GM23338 (cell line): ENCODE results near the gene REM2. TPM values are rescaled to one million over a fixed set of nuclear protein-coding genes. Genes with fewer than 3 reads are reported as not detected.

ENCODE experiments used
- ATAC-seq: fragments of 200-7000 bp; cut with Tn5 transposase; 3 replicates; pipeline ENCODE4 v1.9.1; 2020
- DNase-seq: peaks from one replicate; pipeline ENCODE4 v3.0.0-alpha.2; 2015; ENCODE audit warnings: low spot score
- H2AFZ ChIP-seq: fragments of 200-600 bp; sonication (generic); 2 replicates; pipeline ENCODE4 v1.8.0; 2016; ENCODE audit warnings: antibody characterized with exemption, mild to moderate bottlenecking, moderate library complexity
- H3F3A ChIP-seq: fragments of 200-600 bp; sonication (generic); replicated peaks from 2 replicates; pipeline ENCODE4 v1.8.0; 2017; ENCODE audit warnings: antibody characterized with exemption, mixed run types, low read depth
- H3K27ac ChIP-seq: fragments of 200-600 bp; sonication (generic); 2 replicates; pipeline ENCODE4 v1.6.1; 2016; ENCODE audit warnings: low read depth
- H3K27me3 ChIP-seq: fragments of 200-600 bp; sonication (generic); 2 replicates; pipeline ENCODE4 v1.8.0; 2016; ENCODE audit warnings: mild to moderate bottlenecking, mixed run types, moderate library complexity; ENCODE audit not compliant: insufficient read depth
- H3K36me3 ChIP-seq: fragments of 200-600 bp; sonication (generic); 2 replicates; pipeline ENCODE4 v1.8.0; 2016; ENCODE audit warnings: mild to moderate bottlenecking; ENCODE audit not compliant: insufficient read depth
- H3K4me1 ChIP-seq: fragments of 200-600 bp; sonication (generic); 2 replicates; pipeline ENCODE4 v1.8.0; 2016; ENCODE audit warnings: mild to moderate bottlenecking, moderate library complexity; ENCODE audit not compliant: insufficient read depth
- H3K4me2 ChIP-seq: fragments of 200-600 bp; sonication (generic); 2 replicates; pipeline ENCODE4 v1.7.1; 2017; ENCODE audit warnings: mixed run types
- H3K4me3 ChIP-seq: fragments of 200-600 bp; sonication (generic); 2 replicates; pipeline ENCODE4 v1.6.1; 2016; ENCODE audit warnings: mixed run types
- H3K79me2 ChIP-seq: fragments of 200-600 bp; sonication (generic); replicated peaks from 2 replicates; pipeline ENCODE4 v1.8.0; 2017; ENCODE audit warnings: mild to moderate bottlenecking; ENCODE audit not compliant: insufficient read depth
- H3K9me2 ChIP-seq: fragments of 200-600 bp; sonication (generic); 2 replicates; pipeline ENCODE4 v1.8.0; 2017; ENCODE audit not compliant: insufficient read depth
- H4K20me1 ChIP-seq: fragments of 200-600 bp; sonication (generic); replicated peaks from 2 replicates; pipeline ENCODE4 v1.8.0; 2017; ENCODE audit warnings: mild to moderate bottlenecking; ENCODE audit not compliant: insufficient read depth
- H3K27ac Mint-ChIP-seq: 2 replicates; pipeline ENCODE4 v1.8.0; 2020; ENCODE audit warnings: inconsistent platforms, mild to moderate bottlenecking, moderate library complexity, mixed read lengths
- H3K27me3 Mint-ChIP-seq: 3 replicates; pipeline ENCODE4 v1.8.0; 2022; ENCODE audit warnings: low read depth, mild to moderate bottlenecking, moderate library complexity, mixed read lengths, inconsistent platforms; ENCODE audit not compliant: insufficient read depth, poor library complexity
- H3K36me3 Mint-ChIP-seq: 3 replicates; pipeline ENCODE4 v1.8.0; 2021; ENCODE audit warnings: low read depth, mild to moderate bottlenecking, inconsistent platforms, moderate library complexity, mixed read lengths
- H3K4me1 Mint-ChIP-seq: 3 replicates; pipeline ENCODE4 v1.8.0; 2020; ENCODE audit warnings: mild to moderate bottlenecking, inconsistent platforms, mixed read lengths
- H3K4me3 Mint-ChIP-seq: 3 replicates; pipeline ENCODE4 v1.8.0; 2021; ENCODE audit warnings: moderate library complexity, mild to moderate bottlenecking, inconsistent platforms, mixed read lengths
- H3K9me3 Mint-ChIP-seq: 3 replicates; pipeline ENCODE4 v1.8.0; 2020; ENCODE audit warnings: moderate library complexity, mild to moderate bottlenecking, inconsistent platforms, mixed read lengths
- CREB1 ChIP-seq: fragments of 250-450 bp; sonication (Bioruptor Pico); IDR thresholded peaks from 2 replicates; pipeline ENCODE4 v1.5.0; 2020; ENCODE audit warnings: low read depth, mild to moderate bottlenecking, moderate library complexity
- CTCF ChIP-seq, 2 experiments: fragments of 200-600 bp in 1 of 2; sonication (generic) in 1 of 2; conservative IDR thresholded peaks; 2 replicates each; pipeline versions ENCODE4 v1.5.1 to v1.6.1; 2016 to 2017; ENCODE audit warnings: antibody characterized with exemption in 2 of 2, low read depth in 2 of 2, mild to moderate bottlenecking in 2 of 2, moderate library complexity in 1 of 2
- ETS1 ChIP-seq: IDR thresholded peaks from 2 replicates; pipeline ENCODE4 v1.6.1; 2016; ENCODE audit warnings: antibody characterized with exemption
- EZH2 ChIP-seq: fragments of 200-600 bp; sonication (generic); IDR thresholded peaks from one replicate; pipeline ENCODE4 v1.8.0; 2017; ENCODE audit warnings: antibody characterized with exemption, mild to moderate bottlenecking, low read depth; ENCODE audit not compliant: unreplicated experiment
- EZH2phosphoT487 ChIP-seq: fragments of 200-600 bp; sonication (generic); IDR thresholded peaks from one replicate; pipeline ENCODE4 v1.8.1; 2018; ENCODE audit warnings: antibody characterized with exemption; ENCODE audit not compliant: unreplicated experiment
- JUNB ChIP-seq: IDR thresholded peaks from one replicate; pipeline ENCODE4 v1.6.1; 2016; ENCODE audit warnings: antibody characterized with exemption; ENCODE audit not compliant: unreplicated experiment
- NANOG ChIP-seq: IDR thresholded peaks from 2 replicates; pipeline ENCODE4 v1.6.1; 2016; ENCODE audit warnings: antibody characterized with exemption, borderline replicate concordance
- POLR2AphosphoS5 ChIP-seq: IDR thresholded peaks from 2 replicates; pipeline ENCODE4 v1.6.1; 2016; ENCODE audit warnings: antibody characterized with exemption, low read depth
- STAT1 ChIP-seq: IDR thresholded peaks from one replicate; pipeline ENCODE4 v1.6.1; 2016; ENCODE audit warnings: antibody characterized with exemption; ENCODE audit not compliant: unreplicated experiment
- ZNF114 ChIP-seq: fragments of 250-450 bp; sonication (Bioruptor Pico); IDR thresholded peaks from 2 replicates; pipeline ENCODE4 v1.5.0; 2020; ENCODE audit warnings: mild to moderate bottlenecking, moderate library complexity
- ZNF331 ChIP-seq: fragments of 250-450 bp; sonication (Bioruptor Pico); IDR thresholded peaks from 2 replicates; pipeline ENCODE4 v1.5.0; 2020; ENCODE audit warnings: low read depth, mild to moderate bottlenecking, moderate library complexity
- ZNF462 ChIP-seq: fragments of 250-450 bp; sonication (Bioruptor Pico); IDR thresholded peaks from 2 replicates; pipeline ENCODE4 v1.5.0; 2020; ENCODE audit warnings: mild to moderate bottlenecking, moderate library complexity
- polyA plus RNA-seq: library from polyadenylated mRNA; unstranded; fragments of >200 nt; fragmentation: Nextera tagmentation; extraction: Ambion mirVana; gene quantifications from 2 replicates; pipeline ENCODE4 v1.2.1, GENCODE V29; 2016
- total RNA-seq: library from RNA; depleted of rRNA; stranded (reverse); fragments of >200 nt; shearing (Covaris generic); gene quantifications from 2 replicates; pipeline ENCODE4 v1.2.3, GENCODE V29; 2014

The REM2 gene
- total and polyA plus RNA-seq, 2 experiments from 2014 or later, result 0.31 to 2.9 TPM

DNA sequence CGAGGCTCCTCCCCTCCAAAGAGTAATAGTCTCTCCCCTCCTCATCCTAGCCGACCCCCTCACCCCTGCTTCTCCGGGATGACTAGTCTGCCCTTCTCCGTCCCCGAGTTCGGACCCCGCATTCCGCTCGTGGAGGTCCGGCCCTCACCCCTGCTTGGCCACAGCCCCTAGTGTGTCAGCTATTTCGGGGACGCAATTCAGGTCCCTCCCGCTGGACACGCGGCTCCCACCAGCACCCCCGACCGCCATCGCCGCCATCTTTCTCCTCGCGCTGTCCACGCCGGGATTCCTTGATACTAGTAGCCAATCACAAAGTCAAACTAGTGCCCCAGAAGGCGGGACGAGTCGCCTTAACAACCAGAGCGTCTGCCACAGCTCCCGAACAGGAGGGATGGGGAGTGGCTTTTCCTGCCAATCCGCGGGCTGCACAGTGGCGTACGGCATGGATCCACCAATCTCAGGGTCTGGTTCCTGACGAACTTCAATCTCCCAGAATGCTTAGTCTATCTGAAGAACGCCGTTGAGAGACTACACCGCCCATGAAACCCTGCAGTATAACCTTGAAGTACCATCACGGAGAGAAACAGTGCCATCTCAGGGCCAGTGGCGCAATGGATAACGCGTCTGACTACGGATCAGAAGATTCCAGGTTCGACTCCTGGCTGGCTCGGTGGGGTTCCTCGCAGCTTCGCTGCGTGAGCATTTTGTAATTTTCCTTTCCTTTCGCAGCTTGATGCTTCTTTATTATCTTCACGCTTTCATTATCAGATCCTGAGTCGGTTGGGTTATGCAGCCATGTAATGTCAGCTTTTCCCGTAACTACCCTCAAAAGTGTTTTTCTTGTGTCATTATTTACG, 46.3 kb downstream of the REM2 start, which contains the start of gene PRMT5:
TSS of gene PRMT5 (minus strand) at position 273 of the 857 bp plus-strand sequence. CDS start at position 258, 15 bp downstream.
- Histone ChIP-seq H3K9me2 (no peaks in the 10 kb centered on the region), H3K27me3 (no peaks in the 10 kb centered on the region), H2AFZ (peak within 1 kb of the TSS; percentile 88), H3K4me3 (peak within 1 kb of the TSS; percentile 63), H3F3A (peaks cover 16% of the 10 kb centered on the region), H3K36me3 (peaks cover 22% of the 10 kb centered on the region), H3K79me2 (peaks cover 23% of the 10 kb centered on the region), H3K4me2 (peak within 1 kb of the TSS; percentile 97), H3K27ac (peak within 1 kb of the TSS; percentile 86), H4K20me1 (peaks cover 3% of the 10 kb centered on the region; the same call in 1 of the 2 replicates), H3K4me1 (peaks cover 7% of the 10 kb centered on the region)
- no peak within 1 kb of the TSS for H3K4me3 Mint-ChIP-seq
- ATAC-seq, result peak; percentile 94
- peaks cover 8% of the 10 kb centered on the region for H3K4me1 Mint-ChIP-seq
- TF ChIP-seq POLR2AphosphoS5 (peak; percentile 96), EZH2 (no peak), CREB1 (CRISPR knock-in tag) (peak; percentile 81)
- peak; percentile 99 for DNase-seq
- no peak within 1 kb of the TSS for H3K27ac Mint-ChIP-seq
- no peaks in the 10 kb centered on the region for H3K27me3 Mint-ChIP-seq
- H3K9me3 Mint-ChIP-seq, result no peaks in the 10 kb centered on the region
- H3K36me3 Mint-ChIP-seq, result peaks cover 32% of the 10 kb centered on the region

- peaks cover 23% of the 10 kb centered on the region for H3K79me2 ChIP-seq
- peak; percentile 1; the same call in 2 of the 3 replicates for ATAC-seq
- Mint-ChIP-seq H3K4me1 (peaks cover 8% of the 10 kb centered on the region), H3K9me3 (no peaks in the 10 kb centered on the region), H3K4me3 (no peak overlapping the region), H3K27ac (no peak overlapping the region), H3K27me3 (no peaks in the 10 kb centered on the region), H3K36me3 (peaks cover 26% of the 10 kb centered on the region)
- peak overlapping the region; percentile 82 for H3K4me2 ChIP-seq
- peaks cover 15% of the 10 kb centered on the region for H3K36me3 ChIP-seq
- peak overlapping the region; percentile 88 for H2AFZ ChIP-seq
- peaks cover 16% of the 10 kb centered on the region for H3F3A ChIP-seq
- H4K20me1 ChIP-seq, result peaks cover 2% of the 10 kb centered on the region; the same call in 1 of the 2 replicates
- peak overlapping the region; percentile 58 for H3K4me3 ChIP-seq
- H3K27me3 ChIP-seq, result no peaks in the 10 kb centered on the region
- peaks cover 7% of the 10 kb centered on the region for H3K4me1 ChIP-seq
- no peak for DNase-seq
- H3K27ac ChIP-seq, result peak overlapping the region; percentile 86
- H3K9me2 ChIP-seq, result no peaks in the 10 kb centered on the region
- TF ChIP-seq ZNF114 (CRISPR knock-in tag) (no peak), STAT1 (no peak), CREB1 (CRISPR knock-in tag) (no peak), EZH2phosphoT487 (no peak), CTCF (conservative IDR thresholded peaks at IDR 0.05; ENCODE audit: low read depth in 2 of 2) (no peak), ETS1 (no peak), ZNF331 (CRISPR knock-in tag) (no peak), NANOG (no peak), JUNB (no peak), POLR2AphosphoS5 (no peak), ZNF462 (CRISPR knock-in tag) (no peak)
These were observed 46.9 kb downstream of the REM2 start for GRCh38 chr14:22929961-22930364.
